B cell (primary cell): Measurements from ENCODE around the gene OR5AR1. TPM values are rescaled to one million over a fixed set of nuclear protein-coding genes. Genes with fewer than 3 reads are reported as not detected.

ENCODE experiments used
- ATAC-seq: fragments of 200-7000 bp; cut with Tn5 transposase; one replicate; pipeline ENCODE4 v1.10.0; 2021; ENCODE audit warnings: low read depth, mild to moderate bottlenecking, moderate number of reproducible peaks, moderate library complexity
- CTCF ChIA-PET: fragments of 350-600 bp; sonication (Branson Sonifier 250); formaldehyde crosslinking; loops from one replicate; lab custom pipeline; 2021; ENCODE audit warnings: antibody characterized with exemption, inconsistent platforms; lab: Charles Lee
- POLR2A ChIA-PET: fragments of 350-600 bp; sonication (Branson Sonifier 250); formaldehyde crosslinking; loops from one replicate; lab custom pipeline; 2021; ENCODE audit warnings: antibody characterized with exemption; lab: Charles Lee
- DNase-seq: peaks from one replicate; pipeline ENCODE4 v3.0.0; 2013
- H2AFZ ChIP-seq: 2 replicates; pipeline ENCODE4 v1.6.1; 2012; ENCODE audit warnings: mild to moderate bottlenecking, low read depth, low read length; ENCODE audit not compliant: insufficient read depth, poor library complexity, severe bottlenecking
- H3K27ac ChIP-seq, 2 donors: 1 replicate in 1 of 2; 2 replicates in 1 of 2; pipeline ENCODE4 v1.5.1; 2012 to 2013; ENCODE audit warnings: low read length in 2 of 2, mild to moderate bottlenecking in 2 of 2, moderate library complexity in 1 of 2
- H3K27me3 ChIP-seq, 4 experiments: fragments of 200-600 bp in 1 of 4; sonication (generic) in 1 of 4; replicated peaks in 1 of 4; 1 replicate in 2 of 4; 2 replicates in 2 of 4; pipeline versions ENCODE4 v1.6.1 to v1.7.0; 2013 to 2016; ENCODE audit warnings: low read length in 3 of 4, mild to moderate bottlenecking in 2 of 4, mixed read lengths in 1 of 4, moderate library complexity in 1 of 4; ENCODE audit not compliant: insufficient read depth in 4 of 4, control insufficient read depth in 3 of 4; ENCODE audit errors: control extremely low read depth in 1 of 4
- H3K36me3 ChIP-seq, 2 experiments: replicated peaks in 1 of 2; 1 replicate in 1 of 2; 2 replicates in 1 of 2; pipeline versions ENCODE4 v1.6.1 to v1.7.1; 2013; ENCODE audit warnings: low read length in 1 of 2; ENCODE audit not compliant: insufficient read depth in 2 of 2, control insufficient read depth in 1 of 2; ENCODE audit errors: control extremely low read depth in 1 of 2, extremely low read depth in 1 of 2
- H3K4me1 ChIP-seq, 2 donors: fragments of 200-600 bp in 1 of 2; sonication (generic) in 1 of 2; 1 replicate in 1 of 2; 2 replicates in 1 of 2; pipeline versions ENCODE4 v1.5.1 to v1.6.1; 2013 to 2017; ENCODE audit warnings: low read length in 2 of 2; ENCODE audit not compliant: control insufficient read depth in 2 of 2, insufficient read depth in 2 of 2
- H3K4me2 ChIP-seq: replicated peaks from 2 replicates; pipeline ENCODE3; 2012; ENCODE audit warnings: mild to moderate bottlenecking, low read depth, low read length; ENCODE audit not compliant: poor library complexity, severe bottlenecking
- H3K4me3 ChIP-seq, 5 experiments: fragments of 200-600 bp in 1 of 5; sonication (generic) in 1 of 5; 1 replicate in 3 of 5; 2 replicates in 2 of 5; pipeline versions ENCODE4 v1.5.1 to v1.7.0; 2011 to 2016; ENCODE audit warnings: low read length in 4 of 5, mild to moderate bottlenecking in 4 of 5, low read depth in 2 of 5, control low read depth in 1 of 5, moderate library complexity in 1 of 5; ENCODE audit not compliant: insufficient read depth in 1 of 5; ENCODE audit errors: control extremely low read depth in 1 of 5, extremely low read depth in 1 of 5
- H3K79me2 ChIP-seq: fragments of 200-600 bp; sonication (generic); one replicate; pipeline ENCODE4 v1.6.0; 2016; ENCODE audit warnings: low read length; ENCODE audit not compliant: control insufficient read depth, insufficient read depth
- H3K9ac ChIP-seq: fragments of 200-600 bp; sonication (generic); 2 replicates; pipeline ENCODE4 v1.6.1; 2017; ENCODE audit warnings: mild to moderate bottlenecking, low read length, moderate library complexity
- H3K9me3 ChIP-seq, 3 donors: one replicate each; pipeline versions ENCODE4 v1.6.1 to v1.7.1; 2013; ENCODE audit warnings: low read length in 2 of 3; ENCODE audit not compliant: control insufficient read depth in 2 of 3, insufficient read depth in 1 of 3; ENCODE audit errors: control extremely low read depth in 1 of 3
- H4K20me1 ChIP-seq: 2 replicates; pipeline ENCODE4 v1.6.0; 2012; ENCODE audit warnings: mild to moderate bottlenecking, low read length; ENCODE audit not compliant: insufficient read depth, control insufficient read depth, poor library complexity, severe bottlenecking
- H3K27ac Mint-ChIP-seq: one replicate; pipeline ENCODE4 v1.8.0; 2021; ENCODE audit warnings: mixed read lengths
- H3K27me3 Mint-ChIP-seq: one replicate; pipeline ENCODE4 v1.8.0; 2021; ENCODE audit warnings: mixed read lengths
- H3K4me1 Mint-ChIP-seq: one replicate; pipeline ENCODE4 v1.8.0; 2021; ENCODE audit warnings: mixed read lengths
- H3K4me3 Mint-ChIP-seq: one replicate; pipeline ENCODE4 v1.8.0; 2021; ENCODE audit warnings: mixed read lengths
- H3K9me3 Mint-ChIP-seq: one replicate; pipeline ENCODE4 v1.8.0; 2022; ENCODE audit warnings: mixed read lengths; ENCODE audit not compliant: insufficient read depth
- CTCF ChIP-seq: fragments of 200-600 bp; IDR thresholded peaks from one replicate; pipeline ENCODE4 v1.8.0; 2022; ENCODE audit warnings: antibody characterized with exemption, mild to moderate bottlenecking
- EZH2 ChIP-seq: IDR thresholded peaks from 2 replicates; pipeline ENCODE4 v1.6.1; 2012; ENCODE audit warnings: borderline replicate concordance, low read depth, mild to moderate bottlenecking, moderate library complexity, low read length; ENCODE audit not compliant: insufficient read depth, poor library complexity, severe bottlenecking
- WGBS: methylation state at CpG from one replicate; pipeline ENCODE4 v1.1.5; 2013; ENCODE audit warnings: missing lambda C conversion rate; ENCODE audit not compliant: insufficient coverage; 5-methylcytosine and 5-hydroxymethylcytosine counted together
- intact Hi-C: fragments of 100-400 bp; cut with micrococcal nuclease; formaldehyde crosslinking; loops from one replicate; pipeline ENCODE4 v1.10.0; 2022
- polyA plus RNA-seq: library from polyadenylated mRNA; depleted of rRNA; stranded (reverse); fragments of >200 nt; gene quantifications from 2 replicates; pipeline ENCODE4 v1.2.3, GENCODE V29; 2012
- total RNA-seq, 2 donors: library from RNA; stranded (reverse); fragments of 120-200 nt in 1 of 2; gene quantifications; 1 replicate in 1 of 2; 2 replicates in 1 of 2; pipeline versions ENCODE4 v1.2.3 to v1.2.4, GENCODE V29; 2013 to 2022

Gene OR5AR1
- total and polyA plus RNA-seq, 2 donors (not counting 1 experiment from before 2014, with no cell fraction given) = not detected

- H3K36me3 ChIP-seq = no peaks in the 10 kb centered on the region
- no peak overlapping the region for H3K4me3 ChIP-seq
- no peak overlapping the region for H3K4me2 ChIP-seq
- H3K27me3 ChIP-seq = no peaks in the 10 kb centered on the region
- TF ChIP-seq CTCF = no peak
- TF ChIP-seq EZH2 = no peak
- H2AFZ ChIP-seq = no peak overlapping the region
- H3K9ac ChIP-seq = no peak overlapping the region
- H3K4me1 ChIP-seq = no peaks in the 10 kb centered on the region
- Mint-ChIP-seq H3K4me3 (no peak overlapping the region), H3K9me3 (no peaks in the 10 kb centered on the region), H3K27me3 (no peaks in the 10 kb centered on the region), H3K4me1 (no peaks in the 10 kb centered on the region), H3K27ac (no peak overlapping the region)
- no peak overlapping the region for H3K27ac ChIP-seq
- DNase-seq = no peak
- POLR2A ChIA-PET = no interaction called here
- no CpG with 5 or more reads among the region's 2 CpGs for WGBS
- H3K79me2 ChIP-seq = no peaks in the 10 kb centered on the region
- H4K20me1 ChIP-seq = no peaks in the 10 kb centered on the region
- ATAC-seq = no peak
- H3K9me3 ChIP-seq = no peaks in the 10 kb centered on the region
- CTCF ChIA-PET = no interaction called here
- intact Hi-C loops = no loop called here
Observed at GRCh38 chr11:56693428-56693827, 29.9 kb downstream of the OR5AR1 start.

DNA sequence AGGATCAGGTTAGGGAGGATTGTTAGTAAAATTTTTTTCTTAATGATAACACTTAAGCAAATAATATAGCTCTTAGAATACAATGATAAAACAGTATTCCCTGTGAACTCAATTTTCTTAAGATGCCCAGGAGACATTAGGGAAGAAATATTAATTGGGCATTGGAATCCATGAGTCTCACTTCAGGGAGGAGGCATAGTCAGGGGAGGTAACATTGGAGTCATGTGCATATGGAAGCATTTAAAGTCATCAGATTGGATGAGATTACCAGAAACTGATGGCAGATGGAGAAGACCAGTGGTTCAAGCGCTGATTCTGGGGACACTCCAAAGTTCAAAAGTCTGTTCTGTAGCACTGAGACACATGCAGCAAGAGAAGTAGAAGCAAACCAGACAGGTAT is 35.3 kb downstream of the OR5AR1 start, which contains the start of gene OR9G1:
TSS of gene OR9G1 (plus strand) at position 301 of the 400 bp plus-strand sequence. CDS start 1,293 bp downstream, outside the sequence.
- no peaks in the 10 kb centered on the region for H3K4me1 Mint-ChIP-seq
- H3K4me3 Mint-ChIP-seq = no peak within 1 kb of the TSS
- no peaks in the 10 kb centered on the region for H3K9me3 Mint-ChIP-seq
- POLR2A ChIA-PET = no interaction called here
- no peak within 1 kb of the TSS for H3K4me3 ChIP-seq
- no peaks in the 10 kb centered on the region for H3K27me3 Mint-ChIP-seq
- no peak within 1 kb of the TSS for H3K27ac ChIP-seq
- no peak within 1 kb of the TSS for H3K4me2 ChIP-seq
- no peaks in the 10 kb centered on the region for H3K4me1 ChIP-seq
- DNase-seq (no peak), ATAC-seq (no peak)
- 84% methylated on average over 1 of the region's 1 CpG for WGBS
- CTCF ChIA-PET = no interaction called here
- H3K9ac ChIP-seq = no peak within 1 kb of the TSS
- H2AFZ ChIP-seq = no peak within 1 kb of the TSS
- H4K20me1 ChIP-seq = no peaks in the 10 kb centered on the region
- H3K9me3 ChIP-seq = peaks cover 0 to 7% (median 0%) of the 10 kb centered on the region in 3 donors
- no peak for TF ChIP-seq EZH2
- no peak for TF ChIP-seq CTCF
- H3K27ac Mint-ChIP-seq = no peak within 1 kb of the TSS
- no peaks in the 10 kb centered on the region for H3K79me2 ChIP-seq
- no peaks in the 10 kb centered on the region for H3K36me3 ChIP-seq
- intact Hi-C loops = no loop called here
- no peaks in the 10 kb centered on the region for H3K27me3 ChIP-seq
